Motor neuron (in vitro differentiated cells): ENCODE data around the gene BTLA. TPM values are rescaled to one million over a fixed set of nuclear protein-coding genes. Genes with fewer than 3 reads are reported as not detected.
"Not testable (repeated sequence)": the region's sequence is repeated elsewhere in the genome, so short reads cannot be mapped to it uniquely, and the experiment has no call there.

Experiments used
- ATAC-seq, 8 experiments: fragments of 200-7000 bp; cut with Tn5 transposase; replicated peaks in 6 of 8; 2 replicates each; pipeline ENCODE4 v1.8.0; 2021; ENCODE audit warnings: mild to moderate bottlenecking in 8 of 8, moderate library complexity in 8 of 8
- H3K27ac ChIP-seq, 2 donors: fragments of 250-450 bp; sonication (Bioruptor Pico); 2 replicates each; pipeline ENCODE4 v1.9.0; 2021; ENCODE audit warnings: antibody characterized with exemption in 2 of 2, mild to moderate bottlenecking in 2 of 2, moderate library complexity in 1 of 2
- H3K4me1 ChIP-seq, 2 donors: fragments of 250-450 bp; sonication (Bioruptor Pico); replicated peaks in 1 of 2; 2 replicates each; pipeline ENCODE4 v1.6.1; 2021; ENCODE audit warnings: antibody characterized with exemption in 2 of 2, mild to moderate bottlenecking in 2 of 2, moderate library complexity in 1 of 2
- H3K4me3 ChIP-seq, 5 donors: fragments of 250-450 bp; sonication (Bioruptor Pico); 2 replicates each; pipeline ENCODE4 v1.9.0; 2021; ENCODE audit warnings: antibody characterized with exemption in 5 of 5, mild to moderate bottlenecking in 5 of 5, moderate library complexity in 4 of 5
- WGBS, 10 experiments: fragments of 450-650 bp; shearing (Covaris generic); methylation state at CpG; one replicate each; pipeline ENCODE4 v1.0.0; 2022; 5-methylcytosine and 5-hydroxymethylcytosine counted together
- in situ Hi-C, 9 experiments: fragments of 400-800 bp; cut with MboI; loops; one replicate each; pipeline ENCODE4 v1.15.0; 2021; ENCODE audit warnings: low sequenced_read_pairs in 9 of 9, low pct_unique_long_range_greater_than_20kb in 2 of 9; ENCODE audit not compliant: unreplicated experiment in 9 of 9
- total RNA-seq, 8 experiments: library from RNA; unstranded; fragments of 300-600 nt; gene quantifications; 2 replicates each; pipeline versions ENCODE4 v1.2.3 to v1.2.4, GENCODE V29; 2022

The BTLA gene
- total RNA-seq, 8 experiments from 2014 or later: 0.05 to 10.2 (median 0.35) TPM

DNA sequence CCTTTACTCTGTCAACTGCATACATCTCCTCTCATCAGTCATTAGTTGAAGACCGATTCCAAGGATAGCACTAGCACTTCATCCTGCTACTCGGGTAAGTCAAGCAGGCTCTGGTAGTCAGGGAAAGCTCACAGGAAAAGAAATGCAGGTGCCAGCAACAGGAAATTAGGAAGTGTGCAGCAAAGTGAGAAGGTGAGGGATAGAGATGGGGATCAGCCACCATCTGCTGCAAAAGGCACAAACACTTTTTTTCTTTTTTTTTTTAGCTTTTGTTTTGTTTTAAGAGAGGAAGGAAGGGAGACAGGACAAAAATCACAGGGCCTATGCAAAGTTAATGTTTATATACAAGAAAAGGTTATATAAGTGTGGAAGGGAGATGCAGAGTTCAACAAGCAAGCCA lies 9.0 kb upstream of the BTLA start:
- WGBS, 10 experiments: 0 to 100% (median 94%) methylated on average over 1 to 2 of the region's 2 CpGs; no CpG with 5 or more reads in 3 of the 10 experiments
- Histone ChIP-seq H3K4me3 (no peak overlapping the region), H3K4me1 (no peaks in the 10 kb centered on the region), H3K27ac (no peak overlapping the region)
- in situ Hi-C loops: loop anchor here in 5 of 9 experiments (25.0 kb wide), 4 partner anchors 171 to 396 kb away; partner anchors contain the start of genes GCSAM (in 3 of the 5), CD200 (in 1 of the 5) and SLC9C1 (in 1 of the 5)
- no peak for ATAC-seq

DNA sequence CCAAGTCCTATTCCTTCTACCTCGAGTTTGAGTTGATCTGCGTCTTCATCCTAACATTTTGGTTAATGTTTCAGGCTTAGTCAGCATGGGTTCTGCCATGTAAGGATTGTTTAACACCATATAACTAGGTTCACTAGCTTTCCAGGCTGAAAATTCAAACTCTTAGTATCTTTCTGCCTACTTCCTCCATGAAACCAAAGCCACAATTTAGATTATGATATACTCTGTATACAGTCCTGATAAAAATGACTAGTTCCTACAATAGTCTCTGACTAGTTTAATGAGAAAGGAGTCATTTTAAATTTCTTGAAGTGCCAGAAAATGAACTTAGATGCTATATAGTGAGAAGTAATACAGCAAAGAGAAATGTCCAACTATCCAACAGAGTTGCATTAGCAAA lies 6.6 kb upstream of the BTLA start:
- H3K4me1 ChIP-seq: no peaks in the 10 kb centered on the region
- WGBS, 10 experiments: 0 to 49% (median 10%) methylated on average over 1 to 2 of the region's 2 CpGs; no CpG with 5 or more reads in 1 of the 10 experiments
- ATAC-seq: no peak
- H3K27ac ChIP-seq: no peak overlapping the region
- H3K4me3 ChIP-seq: no peak overlapping the region
- in situ Hi-C loops: loop anchor here in 5 of 9 experiments (25.0 kb wide), 4 partner anchors 169 to 394 kb away; partner anchors contain the start of genes GCSAM (in 3 of the 5), CD200 (in 1 of the 5) and SLC9C1 (in 1 of the 5)

DNA sequence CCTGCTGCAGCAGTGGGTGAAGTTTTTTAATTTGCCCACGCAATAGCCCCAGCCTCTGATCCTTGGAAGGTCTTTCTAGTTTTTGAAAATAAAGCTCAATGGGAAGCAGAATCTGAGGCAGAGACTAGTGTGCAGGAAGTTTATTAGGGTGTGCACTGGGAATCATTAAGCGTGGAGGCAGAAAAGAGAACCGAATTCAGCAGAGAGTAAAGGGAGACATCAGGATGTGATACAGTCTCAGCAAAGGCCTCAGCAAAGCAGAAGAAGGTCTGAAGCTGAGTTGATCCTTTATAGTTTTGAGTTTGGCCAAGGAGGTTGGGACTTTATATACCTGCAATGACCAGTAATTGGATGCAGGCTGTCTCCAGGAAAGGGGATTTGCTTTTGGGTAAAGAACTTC lies 4.9 kb upstream of the BTLA start:
- no peaks in the 10 kb centered on the region for H3K4me1 ChIP-seq
- ATAC-seq: no peak
- H3K27ac ChIP-seq: no peak overlapping the region
- in situ Hi-C loops: loop anchor here in 5 of 9 experiments (25.0 kb wide), 4 partner anchors 167 to 392 kb away; partner anchors contain the start of genes GCSAM (in 3 of the 5), CD200 (in 1 of the 5) and SLC9C1 (in 1 of the 5)
- 57 to 100% (median 82%) methylated on average over 1 to 3 of the region's 3 CpGs; no CpG with 5 or more reads in 1 of the 10 experiments for WGBS, 10 experiments
- H3K4me3 ChIP-seq: no peak overlapping the region

DNA sequence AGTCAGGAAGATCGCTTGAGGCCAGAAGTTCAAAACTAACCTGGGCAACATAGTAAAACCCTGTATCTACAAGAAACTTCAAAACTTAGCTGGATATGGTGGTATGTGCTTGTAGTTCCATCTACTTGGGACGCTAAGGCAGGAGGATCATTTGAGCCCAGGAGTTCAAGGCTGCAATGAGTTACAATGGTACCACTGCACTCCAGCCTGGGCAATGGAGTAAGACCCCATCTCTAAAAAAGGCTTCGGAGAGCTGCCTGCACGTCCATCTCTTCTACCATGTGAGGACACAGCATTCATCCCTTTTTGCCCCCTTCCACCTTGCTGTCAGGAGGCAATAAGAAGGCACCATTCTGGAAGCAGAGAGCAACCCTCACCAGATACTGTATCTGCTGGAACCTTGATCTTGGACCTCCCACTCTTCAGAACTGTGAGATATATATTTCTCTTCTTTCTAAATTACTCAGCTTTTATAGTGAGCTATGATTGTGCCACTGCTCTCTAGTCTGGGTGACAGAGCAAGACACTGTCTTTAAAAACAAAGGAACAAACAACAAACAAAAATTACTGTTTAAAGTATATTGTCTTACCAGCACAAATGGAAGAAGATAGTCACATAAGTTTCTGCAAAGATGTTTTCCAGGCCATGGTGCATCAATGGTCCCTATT lies 4.2 kb upstream of the BTLA start:
- 0 to 90% (median 69%) methylated on average over 1 to 4 of the region's 4 CpGs; no CpG with 5 or more reads in 3 of the 10 experiments for WGBS, 10 experiments

DNA sequence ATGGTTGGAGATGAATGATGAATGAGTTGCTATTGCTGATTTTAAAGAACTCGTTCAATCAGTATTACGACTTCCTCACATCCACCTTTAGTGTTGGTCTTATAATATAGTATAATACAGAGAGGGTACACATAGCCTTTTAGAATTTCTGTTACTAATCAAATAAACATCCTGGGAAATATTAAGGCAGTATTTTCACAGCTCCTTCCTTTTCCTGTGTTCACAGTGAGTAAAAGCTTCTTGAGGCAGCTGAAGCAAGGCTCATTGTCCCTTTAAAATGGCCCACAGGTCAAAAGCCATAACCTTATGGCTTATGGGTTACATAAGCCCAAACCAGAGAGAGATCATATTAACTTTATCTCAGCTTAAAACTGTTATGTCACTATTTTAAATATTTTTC lies 1.3 kb upstream of the BTLA start:
- Histone ChIP-seq H3K4me3 (no peak overlapping the region), H3K27ac (no peak overlapping the region), H3K4me1 (no peaks in the 10 kb centered on the region)
- 35 to 100% (median 92%) methylated on average over 1 to 2 of the region's 2 CpGs for WGBS, 10 experiments
- in situ Hi-C loops: loop anchor here in 5 of 9 experiments (25.0 kb wide), 4 partner anchors 163 to 388 kb away; partner anchors contain the start of genes GCSAM (in 3 of the 5), CD200 (in 1 of the 5) and SLC9C1 (in 1 of the 5)
- no peak for ATAC-seq

More for the DNA sequence above, 4.2 kb upstream of the BTLA start:
- H3K4me1 ChIP-seq: no peaks in the 10 kb centered on the region
- in situ Hi-C loops: loop anchor here in 5 of 9 experiments (25.0 kb wide), 4 partner anchors 166 to 391 kb away; partner anchors contain the start of genes GCSAM (in 3 of the 5), CD200 (in 1 of the 5) and SLC9C1 (in 1 of the 5)
- H3K27ac ChIP-seq: no peak overlapping the region
- H3K4me3 ChIP-seq: no peak overlapping the region
- no peak for ATAC-seq

GRCh38 chr3:112497897-112498548 lies 1.2 kb downstream of the BTLA start:
- in situ Hi-C loops: no loop called here
- no peak overlapping the region for H3K27ac ChIP-seq
- H3K4me1 ChIP-seq: no peaks in the 10 kb centered on the region
- 36 to 100% (median 95%) methylated on average over 1 to 11 of the region's 11 CpGs for WGBS, 10 experiments
- no peak for ATAC-seq
- H3K4me3 ChIP-seq: no peak overlapping the region

GRCh38 chr3:112496366-112497067 lies 2.8 kb downstream of the BTLA start:
- in situ Hi-C loops: no loop called here
- no peak overlapping the region for H3K27ac ChIP-seq
- whole genome bisulfite sequencing, 10 experiments: 24 to 94% (median 84%) methylated on average over 3 to 5 of the region's 5 CpGs; no CpG with 5 or more reads in 2 of the 10 experiments
- H3K4me3 ChIP-seq: no peak overlapping the region
- H3K4me1 ChIP-seq: no peaks in the 10 kb centered on the region
- ATAC-seq: no peak

DNA sequence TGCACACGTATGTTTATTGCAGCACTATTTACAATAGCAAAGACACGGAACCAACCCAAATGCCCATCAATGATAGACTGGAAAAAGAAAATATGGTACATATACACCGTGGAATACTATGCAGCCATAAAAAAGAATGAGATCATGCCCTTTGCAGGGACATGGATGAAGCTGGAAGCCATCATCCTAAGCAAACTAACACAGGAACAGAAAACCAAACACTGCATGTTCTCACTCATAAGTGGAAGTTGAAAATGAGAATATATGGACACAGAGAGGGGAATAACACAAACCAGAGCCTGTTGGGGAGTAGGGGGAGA lies 4.9 kb downstream of the BTLA start:
- in situ Hi-C loops, H3K4me3 ChIP-seq, H3K27ac ChIP-seq, ATAC-seq, H3K4me1 ChIP-seq: not testable (repeated sequence)
- 25 to 93% (median 77%) methylated on average over 2 to 3 of the region's 3 CpGs; no CpG with 5 or more reads in 3 of the 10 experiments for WGBS, 10 experiments

GRCh38 chr3:112492124-112492523 lies 7.1 kb downstream of the BTLA start:
- ATAC-seq: no peak

GRCh38 chr3:112491373-112491772 lies 7.9 kb downstream of the BTLA start:
- H3K4me1 ChIP-seq: no peaks in the 10 kb centered on the region
- in situ Hi-C loops: no loop called here
- ATAC-seq: no peak

More at GRCh38 chr3:112492124-112492523, 7.1 kb downstream of the BTLA start:
- WGBS, 10 experiments: 63 to 100% (median 100%) methylated on average over 1 of the region's 1 CpG; no CpG with 5 or more reads in 3 of the 10 experiments
- in situ Hi-C loops: no loop called here
- Histone ChIP-seq H3K4me3 (no peak overlapping the region), H3K4me1 (no peaks in the 10 kb centered on the region), H3K27ac (no peak overlapping the region)

GRCh38 chr3:112489674-112490479 lies 9.4 kb downstream of the BTLA start:
- WGBS, 10 experiments: 35 to 100% (median 78%) methylated on average over 1 to 2 of the region's 4 CpGs; no CpG with 5 or more reads in 3 of the 10 experiments
- no peak overlapping the region for H3K27ac ChIP-seq
- no peaks in the 10 kb centered on the region for H3K4me1 ChIP-seq
- ATAC-seq: no peak
- in situ Hi-C loops: no loop called here
- no peak overlapping the region for H3K4me3 ChIP-seq

More at GRCh38 chr3:112491373-112491772, 7.9 kb downstream of the BTLA start:
- Histone ChIP-seq H3K4me3 (no peak overlapping the region), H3K27ac (no peak overlapping the region)

- in situ Hi-C loops: no loop called here
Observed at GRCh38 chr3:112486811-112487505, 12.3 kb downstream of the BTLA start.

More at GRCh38 chr3:112486811-112487505, 12.3 kb downstream of the BTLA start:
- no peak for ATAC-seq
- Histone ChIP-seq H3K4me3 (no peak overlapping the region), H3K27ac (no peak overlapping the region), H3K4me1 (no peaks in the 10 kb centered on the region)
- 33 to 100% (median 100%) methylated on average over 1 to 6 of the region's 7 CpGs; no CpG with 5 or more reads in 3 of the 10 experiments for WGBS, 10 experiments
